Caco-2 (cell line): Measurements from ENCODE around the gene FAM98C. TPM values are rescaled to one million over a fixed set of nuclear protein-coding genes. Genes with fewer than 3 reads are reported as not detected.

Experiments used
- BruUV-seq: library from RNA; stranded (reverse); fragments of 400-500 nt; replicated peaks from 2 replicates; lab custom pipeline; 2021; lab: Mats Ljungman, UMichigan
- CTCF ChIA-PET: fragments of 300-600 bp; sonication (Branson Sonifier 250); formaldehyde crosslinking; loops from one replicate; lab custom pipeline; 2022; ENCODE audit warnings: antibody characterized with exemption; lab: Charles Lee
- POLR2A ChIA-PET: fragments of 300-600 bp; sonication (Branson Sonifier 250); formaldehyde crosslinking; loops from one replicate; lab custom pipeline; 2022; ENCODE audit warnings: antibody characterized with exemption; lab: Charles Lee
- DNase-seq, 2 experiments: peaks; one replicate each; pipeline versions ENCODE4 v3.0.0 to v3.0.0-alpha.2; 2020 to 2022
- H3K27me3 ChIP-seq: replicated peaks from 2 replicates; pipeline ENCODE4 v1.6.0; 2011; ENCODE audit warnings: low read length; ENCODE audit not compliant: control insufficient read depth, insufficient read depth
- H3K36me3 ChIP-seq: 2 replicates; pipeline ENCODE4 v1.5.1; 2011; ENCODE audit warnings: low read length; ENCODE audit not compliant: control insufficient read depth, insufficient read depth
- H3K4me1 ChIP-seq: fragments of 250-450 bp; sonication (Bioruptor Pico); 2 replicates; pipeline ENCODE4 v1.5.1; 2020; ENCODE audit warnings: mild to moderate bottlenecking
- H3K4me3 ChIP-seq: 2 replicates; pipeline ENCODE4 v1.5.1; 2011; ENCODE audit warnings: low read depth, mild to moderate bottlenecking, control low read depth, low read length
- H3K9me3 ChIP-seq: fragments of 250-450 bp; sonication (Bioruptor Pico); 2 replicates; pipeline ENCODE4 v1.5.1; 2020; ENCODE audit warnings: mild to moderate bottlenecking, moderate library complexity
- H3K27ac Mint-ChIP-seq: one replicate; pipeline ENCODE4 v1.8.0; 2022; ENCODE audit warnings: mixed read lengths; ENCODE audit not compliant: unreplicated experiment
- H3K27me3 Mint-ChIP-seq: one replicate; pipeline ENCODE4 v1.8.0; 2022; ENCODE audit warnings: mixed read lengths; ENCODE audit not compliant: insufficient read depth, unreplicated experiment
- H3K36me3 Mint-ChIP-seq: one replicate; pipeline ENCODE4 v1.8.0; 2022; ENCODE audit warnings: mild to moderate bottlenecking, mixed read lengths; ENCODE audit not compliant: insufficient read depth, unreplicated experiment
- H3K4me1 Mint-ChIP-seq: one replicate; pipeline ENCODE4 v1.8.0; 2022; ENCODE audit warnings: low read depth, mixed read lengths; ENCODE audit not compliant: unreplicated experiment
- H3K4me3 Mint-ChIP-seq: one replicate; pipeline ENCODE4 v1.8.0; 2022; ENCODE audit warnings: mild to moderate bottlenecking, moderate library complexity, mixed read lengths; ENCODE audit not compliant: unreplicated experiment
- H3K9me3 Mint-ChIP-seq: one replicate; pipeline ENCODE4 v1.8.0; 2022; ENCODE audit warnings: mixed read lengths; ENCODE audit not compliant: unreplicated experiment
- CTCF ChIP-seq, 2 experiments: fragments of 200-600 bp in 1 of 2; IDR thresholded peaks; 1 replicate in 1 of 2; 2 replicates in 1 of 2; pipeline versions ENCODE4 v1.5.1 to v1.8.0; 2011 to 2022; ENCODE audit warnings: antibody characterized with exemption in 1 of 2, control low read depth in 1 of 2, inconsistent platforms in 1 of 2, low read depth in 1 of 2, low read length in 1 of 2, mild to moderate bottlenecking in 1 of 2, moderate library complexity in 1 of 2; ENCODE audit not compliant: insufficient read depth in 1 of 2, severe bottlenecking in 1 of 2, unreplicated experiment in 1 of 2
- intact Hi-C: fragments of 100-400 bp; cut with micrococcal nuclease; formaldehyde crosslinking; loops from one replicate; pipeline ENCODE4 v1.10.0; 2022; ENCODE audit not compliant: unreplicated experiment
- total RNA-seq: library from RNA; stranded (reverse); gene quantifications from 2 replicates; pipeline ENCODE4 v1.2.3, GENCODE V29; 2022

Gene FAM98C
- total RNA-seq, 1 experiment from 2014 or later = 19.7 TPM

GRCh38 chr19:38387550-38388348 lies 15.1 kb upstream of the FAM98C start, which contains the start of gene GGN:
Gene GGN (minus strand): TSS chr19:38388034. CDS start chr19:38387261, 773 bp downstream.
- no TSS peak for BruUV-seq

GRCh38 chr19:38388349-38389100 lies 14.4 kb upstream of the FAM98C start, which contains the start of gene SPRED3:
Gene SPRED3 (plus strand): TSS chr19:38388697. CDS start chr19:38390303, 1,606 bp downstream.
- H3K9me3 Mint-ChIP-seq = no peaks in the 10 kb centered on the region
- DNase-seq = peak; percentile 33 to 66

More at GRCh38 chr19:38387550-38388348, 15.1 kb upstream of the FAM98C start, which contains the start of gene GGN:
- H3K9me3 ChIP-seq = no peaks in the 10 kb centered on the region
- H3K9me3 Mint-ChIP-seq = no peaks in the 10 kb centered on the region
- H3K4me3 ChIP-seq = peak within 1 kb of the TSS; percentile 60
- POLR2A ChIA-PET = interaction anchor here (0.5 to 2.1 kb wide), 10 partner anchors 13 to 890 kb away, joined by 3 to 26 read pairs (median 8); partner anchors contain the start of genes FAM98C, NFKBIB, PSMD8 and SPINT2
- CTCF ChIA-PET = interaction anchor here (0.6 to 2.2 kb wide), 8 partner anchors 10 to 543 kb away, joined by 3 to 39 read pairs (median 5); partner anchors contain the start of genes FAM98C, MRPS12 and PSMD8
- no peak for TF ChIP-seq CTCF (IDR thresholded peaks at IDR 0.05; ENCODE audit: insufficient read depth in 1 of 2, low read depth in 1 of 2, low read length in 1 of 2, severe bottlenecking in 1 of 2, unreplicated experiment in 1 of 2)
- peaks cover 43% of the 10 kb centered on the region for H3K36me3 Mint-ChIP-seq
- peaks cover 18% of the 10 kb centered on the region for H3K4me1 Mint-ChIP-seq
- H3K4me3 Mint-ChIP-seq = peak within 1 kb of the TSS; percentile 83
- peak within 1 kb of the TSS; percentile 43 for H3K27ac Mint-ChIP-seq
- peaks cover 5% of the 10 kb centered on the region for H3K36me3 ChIP-seq
- H3K27me3 ChIP-seq = no peaks in the 10 kb centered on the region
- intact Hi-C loops = loop anchor here (1.0 kb wide), 2 partner anchors 13 to 15 kb away; partner anchors contain the start of gene PSMD8
- peaks cover 25% of the 10 kb centered on the region for H3K4me1 ChIP-seq
- DNase-seq = peak; percentile 91 to 94
- H3K27me3 Mint-ChIP-seq = no peaks in the 10 kb centered on the region

More at GRCh38 chr19:38388349-38389100, 14.4 kb upstream of the FAM98C start, which contains the start of gene SPRED3:
- Mint-ChIP-seq H3K27ac (peak within 1 kb of the TSS; percentile 43), H3K36me3 (peaks cover 35% of the 10 kb centered on the region), H3K4me1 (peaks cover 23% of the 10 kb centered on the region), H3K4me3 (peak within 1 kb of the TSS; percentile 83), H3K27me3 (no peaks in the 10 kb centered on the region)
- Histone ChIP-seq H3K36me3 (peaks cover 4% of the 10 kb centered on the region; the same call in 1 of the 2 replicates), H3K27me3 (no peaks in the 10 kb centered on the region), H3K9me3 (no peaks in the 10 kb centered on the region), H3K4me3 (peak within 1 kb of the TSS; percentile 60), H3K4me1 (peaks cover 29% of the 10 kb centered on the region)
- no peak for TF ChIP-seq CTCF (IDR thresholded peaks at IDR 0.05; ENCODE audit: insufficient read depth in 1 of 2, low read depth in 1 of 2, low read length in 1 of 2, severe bottlenecking in 1 of 2, unreplicated experiment in 1 of 2)
- intact Hi-C loops = loop anchor here (1.0 kb wide), 1 partner anchor 14 kb away; no protein-coding TSS in a partner anchor
- no TSS peak for BruUV-seq
- CTCF ChIA-PET = interaction anchor here (0.6 to 2.2 kb wide), 5 partner anchors 9 to 397 kb away, joined by 3 to 39 read pairs (median 8); partner anchors contain the start of genes FAM98C and PSMD8
- POLR2A ChIA-PET = interaction anchor here (0.5 to 2.1 kb wide), 10 partner anchors 14 to 889 kb away, joined by 3 to 26 read pairs (median 8); partner anchors contain the start of genes FAM98C, NFKBIB, PSMD8 and SPINT2
